ENCODE measurements around the gene BCAT1. TPM values are rescaled to one million over a fixed set of nuclear protein-coding genes. Genes with fewer than 3 reads are reported as not detected.

The BCAT1 gene
- total and polyA plus RNA-seq, 2 donors (not counting 3 experiments of a cell fraction or from before 2014, with no cell fraction given) = 21.6 to 267 TPM

- POLR2A ChIA-PET = no interaction called here
- peaks cover 35% of the 10 kb centered on the region for H3K79me2 ChIP-seq (ENCODE audit: control insufficient read depth, insufficient read depth, low read length)
- intact Hi-C loops (cut with micrococcal nuclease) (no loop called here), dilution Hi-C loops (cut with MboI; ENCODE audit: extremely low pct_ligation_motif_present, low sequenced_read_pairs) (no loop called here)
- FAIRE-seq (no peak), DNase-seq (ENCODE audit: low read depth, low spot score) (no peak)
- BruUV-seq (replicated peaks) = no TSS peak
- no peak overlapping the region for H3K4me2 ChIP-seq (ENCODE audit: insufficient read depth, low read length)
- H3K27ac ChIP-seq (ENCODE audit: insufficient read depth, low read depth, low read length) = no peak overlapping the region
- H3K9me3 ChIP-seq (replicated peaks; ENCODE audit: control insufficient read depth, insufficient read depth, low read length) = no peaks in the 10 kb centered on the region
- no peak overlapping the region for H3K9ac ChIP-seq (replicated peaks; ENCODE audit: extremely low read depth, insufficient read depth, low read length)
- H4K20me1 ChIP-seq (replicated peaks; ENCODE audit: control insufficient read depth, extremely low read depth, insufficient read depth, low read length) = no peaks in the 10 kb centered on the region
- H3K27me3 ChIP-seq (ENCODE audit: control insufficient read depth in 2 of 2, insufficient read depth in 2 of 2, low read length in 2 of 2) = no peaks in the 10 kb centered on the region
- no peak overlapping the region for H3K4me3 ChIP-seq (replicated peaks in 1 of 3; ENCODE audit: insufficient read depth in 1 of 3, low read depth in 1 of 3, low read length in 3 of 3)
- CTCF ChIA-PET = interaction anchor here (0.8 to 2.1 kb wide), 4 partner anchors 10 to 54 kb away, joined by 3 to 5 read pairs (median 4); no protein-coding TSS in a partner anchor
- no peaks in the 10 kb centered on the region for H3K36me3 ChIP-seq (ENCODE audit: control insufficient read depth in 2 of 2, extremely low read depth in 1 of 2, insufficient read depth in 2 of 2, low read length in 2 of 2)
- H3K4me1 ChIP-seq (ENCODE audit: control insufficient read depth, extremely low read depth, insufficient read depth, low read length) = peaks cover 49% of the 10 kb centered on the region
- TF ChIP-seq MYC (IDR thresholded peaks at IDR 0.05; ENCODE audit: low read depth, low read length) (no peak), EZH2 (IDR thresholded peaks at IDR 0.05; ENCODE audit: borderline replicate concordance, low read depth, low read length, severe bottlenecking) (no peak), JUN (IDR thresholded peaks at IDR 0.05; ENCODE audit: borderline replicate concordance, insufficient read depth, insufficient read length, low read depth) (no peak), FOS (IDR thresholded peaks at IDR 0.05; ENCODE audit: borderline replicate concordance, insufficient read depth, low read length) (no peak), POLR2AphosphoS5 (IDR thresholded peaks at IDR 0.05; ENCODE audit: insufficient read depth, low read depth, low read length) (no peak), POLR2A (IDR thresholded peaks at IDR 0.05; ENCODE audit: low read depth, low read length) (no peak), GATA2 (IDR thresholded peaks at IDR 0.05; ENCODE audit: insufficient read depth, insufficient read length, low read depth, low read length) (no peak)
- TF ChIP-seq, protein P1, sequence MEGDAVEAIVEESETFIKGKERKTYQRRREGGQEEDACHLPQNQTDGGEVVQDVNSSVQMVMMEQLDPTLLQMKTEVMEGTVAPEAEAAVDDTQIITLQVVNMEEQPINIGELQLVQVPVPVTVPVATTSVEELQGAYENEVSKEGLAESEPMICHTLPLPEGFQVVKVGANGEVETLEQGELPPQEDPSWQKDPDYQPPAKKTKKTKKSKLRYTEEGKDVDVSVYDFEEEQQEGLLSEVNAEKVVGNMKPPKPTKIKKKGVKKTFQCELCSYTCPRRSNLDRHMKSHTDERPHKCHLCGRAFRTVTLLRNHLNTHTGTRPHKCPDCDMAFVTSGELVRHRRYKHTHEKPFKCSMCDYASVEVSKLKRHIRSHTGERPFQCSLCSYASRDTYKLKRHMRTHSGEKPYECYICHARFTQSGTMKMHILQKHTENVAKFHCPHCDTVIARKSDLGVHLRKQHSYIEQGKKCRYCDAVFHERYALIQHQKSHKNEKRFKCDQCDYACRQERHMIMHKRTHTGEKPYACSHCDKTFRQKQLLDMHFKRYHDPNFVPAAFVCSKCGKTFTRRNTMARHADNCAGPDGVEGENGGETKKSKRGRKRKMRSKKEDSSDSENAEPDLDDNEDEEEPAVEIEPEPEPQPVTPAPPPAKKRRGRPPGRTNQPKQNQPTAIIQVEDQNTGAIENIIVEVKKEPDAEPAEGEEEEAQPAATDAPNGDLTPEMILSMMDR (IDR thresholded peaks at IDR 0.05; ENCODE audit: extremely low read depth in 1 of 2, insufficient read depth in 1 of 2, low read depth in 1 of 2, low read length in 2 of 2) = no peak
- TF ChIP-seq, protein P2, sequence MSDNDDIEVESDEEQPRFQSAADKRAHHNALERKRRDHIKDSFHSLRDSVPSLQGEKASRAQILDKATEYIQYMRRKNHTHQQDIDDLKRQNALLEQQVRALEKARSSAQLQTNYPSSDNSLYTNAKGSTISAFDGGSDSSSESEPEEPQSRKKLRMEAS (IDR thresholded peaks at IDR 0.05; ENCODE audit: insufficient read depth, insufficient read length) = no peak
- H2AFZ ChIP-seq (ENCODE audit: low read depth, low read length) = no peak overlapping the region
- H3K9me1 ChIP-seq (replicated peaks; ENCODE audit: control insufficient read depth, extremely low read depth, insufficient read depth, low read length) = no peaks in the 10 kb centered on the region
Observed at GRCh38 chr12:24906141-24906540, 42.8 kb downstream of the BCAT1 start.
